ENCODE results near the gene SOS1.

SOS1 gene

DNA sequence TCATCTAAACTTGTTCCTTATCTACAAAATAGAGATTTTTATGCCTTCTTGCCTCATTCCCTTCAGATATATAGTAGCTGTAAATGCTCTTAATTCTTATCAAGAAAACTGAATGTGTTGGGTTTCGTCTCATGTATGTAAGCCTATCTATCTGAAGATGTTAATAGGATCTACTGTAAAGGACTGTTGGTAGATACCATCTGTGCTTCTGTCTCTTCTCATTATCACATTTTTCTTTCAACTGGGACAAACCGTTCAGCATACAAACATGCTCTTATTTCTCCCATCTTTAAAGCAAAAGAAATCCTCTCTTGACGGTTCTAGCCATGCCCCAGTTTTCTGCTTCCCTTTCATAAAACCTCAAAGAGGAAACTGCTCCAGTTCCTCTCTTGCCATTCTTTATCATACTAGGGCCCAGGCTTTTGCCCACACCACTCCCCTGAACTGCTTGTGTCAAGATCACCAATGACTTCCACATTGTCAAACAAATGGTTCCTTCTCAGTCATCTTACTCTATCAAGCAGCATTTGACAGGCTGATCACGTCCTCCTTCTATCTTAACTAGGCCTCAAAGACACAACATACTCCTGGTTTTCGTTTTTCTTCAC lies 142.5 kb downstream of the SOS1 start:
- no peaks in the 10 kb centered on the region for H4K20me1 ChIP-seq (ENCODE audit: insufficient read depth, low read length)
- H3K4me1 ChIP-seq (ENCODE audit: low read length), result no peaks in the 10 kb centered on the region
- no peak overlapping the region for H3K27ac ChIP-seq (ENCODE audit: low read length)
- DNase-seq, result no peak
- H3K79me2 ChIP-seq (ENCODE audit: low read length), result no peaks in the 10 kb centered on the region
- H2AFZ ChIP-seq (ENCODE audit: low read length), result no peak overlapping the region
- no peak overlapping the region for H3K9ac ChIP-seq (ENCODE audit: low read length)
- no peak overlapping the region for H3K4me2 ChIP-seq (ENCODE audit: low read depth, low read length)
- no peaks in the 10 kb centered on the region for H3F3A ChIP-seq (ENCODE audit: insufficient read depth, low read length)
- H3K36me3 ChIP-seq (replicated peaks; ENCODE audit: insufficient read depth, low read length), result no peaks in the 10 kb centered on the region
- TF ChIP-seq, protein P1, sequence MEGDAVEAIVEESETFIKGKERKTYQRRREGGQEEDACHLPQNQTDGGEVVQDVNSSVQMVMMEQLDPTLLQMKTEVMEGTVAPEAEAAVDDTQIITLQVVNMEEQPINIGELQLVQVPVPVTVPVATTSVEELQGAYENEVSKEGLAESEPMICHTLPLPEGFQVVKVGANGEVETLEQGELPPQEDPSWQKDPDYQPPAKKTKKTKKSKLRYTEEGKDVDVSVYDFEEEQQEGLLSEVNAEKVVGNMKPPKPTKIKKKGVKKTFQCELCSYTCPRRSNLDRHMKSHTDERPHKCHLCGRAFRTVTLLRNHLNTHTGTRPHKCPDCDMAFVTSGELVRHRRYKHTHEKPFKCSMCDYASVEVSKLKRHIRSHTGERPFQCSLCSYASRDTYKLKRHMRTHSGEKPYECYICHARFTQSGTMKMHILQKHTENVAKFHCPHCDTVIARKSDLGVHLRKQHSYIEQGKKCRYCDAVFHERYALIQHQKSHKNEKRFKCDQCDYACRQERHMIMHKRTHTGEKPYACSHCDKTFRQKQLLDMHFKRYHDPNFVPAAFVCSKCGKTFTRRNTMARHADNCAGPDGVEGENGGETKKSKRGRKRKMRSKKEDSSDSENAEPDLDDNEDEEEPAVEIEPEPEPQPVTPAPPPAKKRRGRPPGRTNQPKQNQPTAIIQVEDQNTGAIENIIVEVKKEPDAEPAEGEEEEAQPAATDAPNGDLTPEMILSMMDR (IDR thresholded peaks at IDR 0.05; ENCODE audit: low read length), result no peak
- no peak for TF ChIP-seq EZH2phosphoT487 (IDR thresholded peaks at IDR 0.05; ENCODE audit: low read length)
- TF ChIP-seq EZH2 (optimal IDR thresholded peaks at IDR 0.05; ENCODE audit: low read depth, low read length), result no peak
- no peak overlapping the region for H3K4me3 ChIP-seq (ENCODE audit: low read length)
- H3K9me2 ChIP-seq (replicated peaks; ENCODE audit: insufficient read depth, low read length), result no peaks in the 10 kb centered on the region
- no peaks in the 10 kb centered on the region for H3K27me3 ChIP-seq (replicated peaks; ENCODE audit: insufficient read depth, low read length)
- H3K9me3 ChIP-seq (replicated peaks; ENCODE audit: insufficient read depth, low read length), result no peaks in the 10 kb centered on the region

DNA sequence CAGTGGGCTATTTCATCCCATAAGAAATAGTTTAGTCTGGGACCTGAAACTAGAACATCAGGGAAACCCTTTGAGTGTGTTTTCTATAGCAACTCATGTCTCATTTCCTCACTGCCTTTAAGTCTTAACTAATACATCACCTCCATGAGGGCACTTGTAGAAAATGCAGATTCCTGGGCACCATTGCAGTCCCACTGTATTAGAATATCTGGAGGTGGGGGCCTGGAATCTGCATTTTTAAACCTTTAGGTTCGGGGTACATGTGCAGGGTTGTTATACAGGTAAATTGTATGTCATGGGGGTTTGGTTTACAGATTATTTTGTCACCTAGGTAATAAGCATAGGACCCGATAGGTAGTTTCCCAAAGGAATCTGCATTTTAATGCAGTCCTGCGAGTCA lies 143.8 kb downstream of the SOS1 start:
- no peaks in the 10 kb centered on the region for H3K36me3 ChIP-seq (replicated peaks; ENCODE audit: insufficient read depth, low read length)
- no peaks in the 10 kb centered on the region for H3F3A ChIP-seq (ENCODE audit: insufficient read depth, low read length)
- DNase-seq, result no peak
- no peak overlapping the region for H3K4me3 ChIP-seq (ENCODE audit: low read length)
- no peak overlapping the region for H2AFZ ChIP-seq (ENCODE audit: low read length)
- H3K4me1 ChIP-seq (ENCODE audit: low read length), result no peaks in the 10 kb centered on the region
- H3K9me2 ChIP-seq (replicated peaks; ENCODE audit: insufficient read depth, low read length), result no peaks in the 10 kb centered on the region
- H3K27me3 ChIP-seq (replicated peaks; ENCODE audit: insufficient read depth, low read length), result no peaks in the 10 kb centered on the region
- no peaks in the 10 kb centered on the region for H4K20me1 ChIP-seq (ENCODE audit: insufficient read depth, low read length)
- no peaks in the 10 kb centered on the region for H3K9me3 ChIP-seq (replicated peaks; ENCODE audit: insufficient read depth, low read length)
- no peak overlapping the region for H3K9ac ChIP-seq (ENCODE audit: low read length)
- no peak overlapping the region for H3K4me2 ChIP-seq (ENCODE audit: low read depth, low read length)
- no peak overlapping the region for H3K27ac ChIP-seq (ENCODE audit: low read length)
- no peaks in the 10 kb centered on the region for H3K79me2 ChIP-seq (ENCODE audit: low read length)
- TF ChIP-seq EZH2 (optimal IDR thresholded peaks at IDR 0.05; ENCODE audit: low read depth, low read length) (no peak), EZH2phosphoT487 (IDR thresholded peaks at IDR 0.05; ENCODE audit: low read length) (no peak)
- TF ChIP-seq, protein P1 (IDR thresholded peaks at IDR 0.05; ENCODE audit: low read length), result no peak

DNA sequence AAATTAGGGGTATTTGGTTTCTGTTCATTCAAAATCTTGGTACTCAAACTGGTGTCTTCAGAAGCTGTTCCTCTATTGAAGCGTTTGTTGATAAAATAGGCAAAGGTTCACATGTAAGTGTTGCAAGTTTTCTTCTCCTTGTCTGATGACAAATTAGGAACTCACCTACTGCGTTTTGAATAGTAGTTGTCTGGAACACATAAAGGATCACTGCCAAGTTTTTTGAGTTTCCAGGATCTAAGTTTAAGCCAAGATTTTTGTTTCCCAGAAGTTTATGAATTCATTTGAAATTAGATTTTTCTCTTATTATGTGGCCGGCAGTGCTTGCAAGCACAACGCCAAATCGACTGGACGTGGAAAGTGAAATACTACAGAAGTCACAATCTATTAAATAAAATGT lies 145.8 kb downstream of the SOS1 start:
- TF ChIP-seq EZH2 (optimal IDR thresholded peaks at IDR 0.05; ENCODE audit: low read depth, low read length), result no peak
- no peak for TF ChIP-seq EZH2phosphoT487 (IDR thresholded peaks at IDR 0.05; ENCODE audit: low read length)
- TF ChIP-seq, protein P1 (IDR thresholded peaks at IDR 0.05; ENCODE audit: low read length), result no peak
- Histone ChIP-seq H3K36me3 (replicated peaks; ENCODE audit: insufficient read depth, low read length) (no peaks in the 10 kb centered on the region), H3K4me3 (ENCODE audit: low read length) (no peak overlapping the region), H3K9ac (ENCODE audit: low read length) (no peak overlapping the region), H3K9me2 (replicated peaks; ENCODE audit: insufficient read depth, low read length) (no peaks in the 10 kb centered on the region), H3F3A (ENCODE audit: insufficient read depth, low read length) (no peaks in the 10 kb centered on the region), H3K27ac (ENCODE audit: low read length) (no peak overlapping the region), H3K9me3 (replicated peaks; ENCODE audit: insufficient read depth, low read length) (no peaks in the 10 kb centered on the region), H3K4me1 (ENCODE audit: low read length) (no peaks in the 10 kb centered on the region), H3K79me2 (ENCODE audit: low read length) (no peaks in the 10 kb centered on the region), H4K20me1 (ENCODE audit: insufficient read depth, low read length) (no peaks in the 10 kb centered on the region), H2AFZ (ENCODE audit: low read length) (no peak overlapping the region), H3K4me2 (ENCODE audit: low read depth, low read length) (no peak overlapping the region), H3K27me3 (replicated peaks; ENCODE audit: insufficient read depth, low read length) (no peaks in the 10 kb centered on the region)
- no peak for DNase-seq

Measured in MM.1S (cell line).